Measurements from ENCODE around the gene EIF4G3. TPM values are rescaled to one million over a fixed set of nuclear protein-coding genes. Genes with fewer than 3 reads are reported as not detected.

EIF4G3 gene
- total and polyA plus RNA-seq, 2 of the 8 experiments (the other 6 are each of a cell fraction or from before 2014, with no cell fraction given): 47.5 to 66.6 TPM

DNA sequence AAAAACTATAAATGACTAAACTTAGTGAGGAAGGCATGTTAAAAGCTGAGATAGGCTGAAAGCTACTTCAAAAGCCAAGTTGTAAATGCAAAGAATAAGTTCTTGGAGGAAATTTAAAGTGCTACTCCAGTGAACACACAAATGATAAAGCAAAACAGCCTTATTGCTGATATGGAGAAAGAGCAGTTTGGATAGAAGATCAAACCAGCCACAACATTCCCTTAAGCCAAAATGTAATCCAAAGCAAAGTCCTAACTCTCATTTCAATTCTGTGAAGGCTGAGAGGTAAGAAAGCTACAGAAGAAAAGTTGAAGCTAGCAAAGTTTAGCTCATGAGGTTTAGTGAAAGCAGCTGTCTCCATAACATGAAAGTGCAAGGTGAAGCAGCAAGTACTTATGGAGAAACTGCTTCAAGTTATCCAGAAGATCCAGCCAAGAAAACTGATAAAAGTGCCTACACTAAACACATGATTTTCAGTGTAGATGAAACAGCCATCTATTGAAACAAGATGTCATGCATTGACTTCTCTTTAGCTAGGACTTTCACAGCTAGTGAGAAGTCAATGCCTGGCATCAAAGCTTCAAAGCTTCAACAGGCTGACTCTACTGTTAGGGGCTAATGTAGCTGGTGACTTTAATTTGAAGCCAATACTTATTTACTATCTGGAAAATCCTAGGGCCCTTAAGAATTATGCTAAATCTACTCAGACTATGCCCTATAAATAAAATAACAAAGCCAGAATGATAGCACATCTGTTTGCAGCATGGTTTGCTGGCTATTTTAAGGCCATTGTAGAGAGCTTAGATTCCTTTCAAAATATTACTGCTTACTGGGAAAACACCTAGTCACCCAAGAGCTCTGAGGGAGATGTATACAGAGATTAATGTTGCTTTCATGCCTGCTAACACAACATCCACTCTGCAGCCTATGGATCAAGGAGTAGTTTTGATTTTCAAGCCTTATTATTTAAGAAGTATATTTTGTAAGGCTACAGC lies 188.6 kb downstream of the EIF4G3 start (continued):
- TF ChIP-seq, protein P1, sequence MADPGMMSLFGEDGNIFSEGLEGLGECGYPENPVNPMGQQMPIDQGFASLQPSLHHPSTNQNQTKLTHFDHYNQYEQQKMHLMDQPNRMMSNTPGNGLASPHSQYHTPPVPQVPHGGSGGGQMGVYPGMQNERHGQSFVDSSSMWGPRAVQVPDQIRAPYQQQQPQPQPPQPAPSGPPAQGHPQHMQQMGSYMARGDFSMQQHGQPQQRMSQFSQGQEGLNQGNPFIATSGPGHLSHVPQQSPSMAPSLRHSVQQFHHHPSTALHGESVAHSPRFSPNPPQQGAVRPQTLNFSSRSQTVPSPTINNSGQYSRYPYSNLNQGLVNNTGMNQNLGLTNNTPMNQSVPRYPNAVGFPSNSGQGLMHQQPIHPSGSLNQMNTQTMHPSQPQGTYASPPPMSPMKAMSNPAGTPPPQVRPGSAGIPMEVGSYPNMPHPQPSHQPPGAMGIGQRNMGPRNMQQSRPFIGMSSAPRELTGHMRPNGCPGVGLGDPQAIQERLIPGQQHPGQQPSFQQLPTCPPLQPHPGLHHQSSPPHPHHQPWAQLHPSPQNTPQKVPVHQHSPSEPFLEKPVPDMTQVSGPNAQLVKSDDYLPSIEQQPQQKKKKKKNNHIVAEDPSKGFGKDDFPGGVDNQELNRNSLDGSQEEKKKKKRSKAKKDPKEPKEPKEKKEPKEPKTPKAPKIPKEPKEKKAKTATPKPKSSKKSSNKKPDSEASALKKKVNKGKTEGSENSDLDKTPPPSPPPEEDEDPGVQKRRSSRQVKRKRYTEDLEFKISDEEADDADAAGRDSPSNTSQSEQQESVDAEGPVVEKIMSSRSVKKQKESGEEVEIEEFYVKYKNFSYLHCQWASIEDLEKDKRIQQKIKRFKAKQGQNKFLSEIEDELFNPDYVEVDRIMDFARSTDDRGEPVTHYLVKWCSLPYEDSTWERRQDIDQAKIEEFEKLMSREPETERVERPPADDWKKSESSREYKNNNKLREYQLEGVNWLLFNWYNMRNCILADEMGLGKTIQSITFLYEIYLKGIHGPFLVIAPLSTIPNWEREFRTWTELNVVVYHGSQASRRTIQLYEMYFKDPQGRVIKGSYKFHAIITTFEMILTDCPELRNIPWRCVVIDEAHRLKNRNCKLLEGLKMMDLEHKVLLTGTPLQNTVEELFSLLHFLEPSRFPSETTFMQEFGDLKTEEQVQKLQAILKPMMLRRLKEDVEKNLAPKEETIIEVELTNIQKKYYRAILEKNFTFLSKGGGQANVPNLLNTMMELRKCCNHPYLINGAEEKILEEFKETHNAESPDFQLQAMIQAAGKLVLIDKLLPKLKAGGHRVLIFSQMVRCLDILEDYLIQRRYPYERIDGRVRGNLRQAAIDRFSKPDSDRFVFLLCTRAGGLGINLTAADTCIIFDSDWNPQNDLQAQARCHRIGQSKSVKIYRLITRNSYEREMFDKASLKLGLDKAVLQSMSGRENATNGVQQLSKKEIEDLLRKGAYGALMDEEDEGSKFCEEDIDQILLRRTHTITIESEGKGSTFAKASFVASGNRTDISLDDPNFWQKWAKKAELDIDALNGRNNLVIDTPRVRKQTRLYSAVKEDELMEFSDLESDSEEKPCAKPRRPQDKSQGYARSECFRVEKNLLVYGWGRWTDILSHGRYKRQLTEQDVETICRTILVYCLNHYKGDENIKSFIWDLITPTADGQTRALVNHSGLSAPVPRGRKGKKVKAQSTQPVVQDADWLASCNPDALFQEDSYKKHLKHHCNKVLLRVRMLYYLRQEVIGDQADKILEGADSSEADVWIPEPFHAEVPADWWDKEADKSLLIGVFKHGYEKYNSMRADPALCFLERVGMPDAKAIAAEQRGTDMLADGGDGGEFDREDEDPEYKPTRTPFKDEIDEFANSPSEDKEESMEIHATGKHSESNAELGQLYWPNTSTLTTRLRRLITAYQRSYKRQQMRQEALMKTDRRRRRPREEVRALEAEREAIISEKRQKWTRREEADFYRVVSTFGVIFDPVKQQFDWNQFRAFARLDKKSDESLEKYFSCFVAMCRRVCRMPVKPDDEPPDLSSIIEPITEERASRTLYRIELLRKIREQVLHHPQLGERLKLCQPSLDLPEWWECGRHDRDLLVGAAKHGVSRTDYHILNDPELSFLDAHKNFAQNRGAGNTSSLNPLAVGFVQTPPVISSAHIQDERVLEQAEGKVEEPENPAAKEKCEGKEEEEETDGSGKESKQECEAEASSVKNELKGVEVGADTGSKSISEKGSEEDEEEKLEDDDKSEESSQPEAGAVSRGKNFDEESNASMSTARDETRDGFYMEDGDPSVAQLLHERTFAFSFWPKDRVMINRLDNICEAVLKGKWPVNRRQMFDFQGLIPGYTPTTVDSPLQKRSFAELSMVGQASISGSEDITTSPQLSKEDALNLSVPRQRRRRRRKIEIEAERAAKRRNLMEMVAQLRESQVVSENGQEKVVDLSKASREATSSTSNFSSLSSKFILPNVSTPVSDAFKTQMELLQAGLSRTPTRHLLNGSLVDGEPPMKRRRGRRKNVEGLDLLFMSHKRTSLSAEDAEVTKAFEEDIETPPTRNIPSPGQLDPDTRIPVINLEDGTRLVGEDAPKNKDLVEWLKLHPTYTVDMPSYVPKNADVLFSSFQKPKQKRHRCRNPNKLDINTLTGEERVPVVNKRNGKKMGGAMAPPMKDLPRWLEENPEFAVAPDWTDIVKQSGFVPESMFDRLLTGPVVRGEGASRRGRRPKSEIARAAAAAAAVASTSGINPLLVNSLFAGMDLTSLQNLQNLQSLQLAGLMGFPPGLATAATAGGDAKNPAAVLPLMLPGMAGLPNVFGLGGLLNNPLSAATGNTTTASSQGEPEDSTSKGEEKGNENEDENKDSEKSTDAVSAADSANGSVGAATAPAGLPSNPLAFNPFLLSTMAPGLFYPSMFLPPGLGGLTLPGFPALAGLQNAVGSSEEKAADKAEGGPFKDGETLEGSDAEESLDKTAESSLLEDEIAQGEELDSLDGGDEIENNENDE (IDR thresholded peaks at IDR 0.05; ENCODE audit: insufficient replicate concordance, low read length): no peak
- TF ChIP-seq CREB1 (IDR thresholded peaks at IDR 0.05): no peak
- no peak for TF ChIP-seq EP300 (IDR thresholded peaks at IDR 0.05; ENCODE audit: borderline replicate concordance in 1 of 2, low read depth in 2 of 2, low read length in 2 of 2)
- no peak for TF ChIP-seq CBX8 (IDR thresholded peaks at IDR 0.05; ENCODE audit: borderline replicate concordance, low read depth, low read length)
- TF ChIP-seq SIRT6 (IDR thresholded peaks at IDR 0.05; ENCODE audit: low read length): no peak
- no peak for TF ChIP-seq SRF (IDR thresholded peaks at IDR 0.05; ENCODE audit: low read depth, low read length)
- TF ChIP-seq, protein P2, sequence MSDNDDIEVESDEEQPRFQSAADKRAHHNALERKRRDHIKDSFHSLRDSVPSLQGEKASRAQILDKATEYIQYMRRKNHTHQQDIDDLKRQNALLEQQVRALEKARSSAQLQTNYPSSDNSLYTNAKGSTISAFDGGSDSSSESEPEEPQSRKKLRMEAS (IDR thresholded peaks at IDR 0.05): no peak
- no peak for TF ChIP-seq CEBPB (IDR thresholded peaks at IDR 0.05; ENCODE audit: low read depth, low read length)
- no peak for TF ChIP-seq CBX5 (IDR thresholded peaks at IDR 0.05; ENCODE audit: low read depth, low read length)
